Measurements from ENCODE around the gene KCNF1.
"Not testable (repeated sequence)": the region's sequence is repeated elsewhere in the genome, so short reads cannot be mapped to it uniquely, and the experiment has no call there.

Gene KCNF1

DNA sequence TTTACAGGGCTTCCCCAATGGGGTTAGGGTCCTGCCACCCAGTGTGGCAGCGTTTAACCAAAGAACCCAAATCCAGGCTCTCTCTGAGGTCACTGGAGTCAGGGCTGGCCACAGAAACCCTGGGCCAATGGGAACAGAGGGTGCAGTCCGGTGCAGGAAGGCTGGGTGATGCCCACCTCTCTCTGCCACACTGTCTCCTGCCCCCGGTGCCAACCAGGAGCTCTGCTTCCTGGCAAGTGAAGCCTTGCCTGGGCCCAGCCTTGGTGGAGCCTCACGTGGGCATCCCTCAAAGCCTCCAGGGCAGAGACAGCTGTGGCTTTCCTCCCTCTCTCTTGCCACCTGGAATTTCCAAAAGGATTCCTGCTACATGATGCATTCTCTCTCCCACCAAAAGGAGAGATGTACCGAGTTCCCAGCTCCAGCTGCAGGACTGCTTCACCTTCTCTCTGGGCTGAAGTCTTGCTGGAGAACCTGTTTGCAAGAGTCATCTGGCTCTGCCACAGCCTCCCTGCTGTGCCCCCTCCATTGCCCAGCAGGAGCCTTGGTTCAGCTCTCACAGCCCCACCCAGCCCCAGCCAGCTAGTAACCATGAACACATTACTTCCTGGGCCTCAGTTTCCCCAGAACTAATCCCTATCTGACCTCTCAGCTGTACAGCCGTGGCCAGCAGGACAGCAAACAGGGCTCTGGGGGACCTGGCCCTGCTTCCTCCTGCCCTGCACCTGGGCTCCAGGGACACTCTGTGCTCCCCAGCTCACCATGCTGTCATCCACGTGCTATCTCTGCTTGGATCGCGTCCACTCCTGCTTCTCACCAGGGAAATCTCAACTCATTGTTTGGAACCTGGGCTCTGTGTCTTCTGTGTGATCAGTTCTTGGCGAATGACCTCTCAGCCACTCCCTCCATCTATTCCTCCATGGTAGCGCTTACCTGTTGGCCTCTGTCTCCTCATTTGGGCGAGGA, 43.4 kb downstream of the KCNF1 start:
- no peaks in the 10 kb centered on the region for H3K79me2 ChIP-seq (ENCODE audit: insufficient read depth, low read length)
- no peak overlapping the region for H3K9ac ChIP-seq (ENCODE audit: low read depth, low read length)
- no peaks in the 10 kb centered on the region for H3K36me3 ChIP-seq (ENCODE audit: insufficient read depth, low read length)
- no peaks in the 10 kb centered on the region for H3K4me1 ChIP-seq (ENCODE audit: insufficient read depth, low read length)
- no peak overlapping the region for H3K27ac ChIP-seq (ENCODE audit: low read length)
- no peaks in the 10 kb centered on the region for H3K27me3 ChIP-seq (ENCODE audit: insufficient read depth, low read length, poor library complexity)
- no peak for DNase-seq
- TF ChIP-seq, protein P1, sequence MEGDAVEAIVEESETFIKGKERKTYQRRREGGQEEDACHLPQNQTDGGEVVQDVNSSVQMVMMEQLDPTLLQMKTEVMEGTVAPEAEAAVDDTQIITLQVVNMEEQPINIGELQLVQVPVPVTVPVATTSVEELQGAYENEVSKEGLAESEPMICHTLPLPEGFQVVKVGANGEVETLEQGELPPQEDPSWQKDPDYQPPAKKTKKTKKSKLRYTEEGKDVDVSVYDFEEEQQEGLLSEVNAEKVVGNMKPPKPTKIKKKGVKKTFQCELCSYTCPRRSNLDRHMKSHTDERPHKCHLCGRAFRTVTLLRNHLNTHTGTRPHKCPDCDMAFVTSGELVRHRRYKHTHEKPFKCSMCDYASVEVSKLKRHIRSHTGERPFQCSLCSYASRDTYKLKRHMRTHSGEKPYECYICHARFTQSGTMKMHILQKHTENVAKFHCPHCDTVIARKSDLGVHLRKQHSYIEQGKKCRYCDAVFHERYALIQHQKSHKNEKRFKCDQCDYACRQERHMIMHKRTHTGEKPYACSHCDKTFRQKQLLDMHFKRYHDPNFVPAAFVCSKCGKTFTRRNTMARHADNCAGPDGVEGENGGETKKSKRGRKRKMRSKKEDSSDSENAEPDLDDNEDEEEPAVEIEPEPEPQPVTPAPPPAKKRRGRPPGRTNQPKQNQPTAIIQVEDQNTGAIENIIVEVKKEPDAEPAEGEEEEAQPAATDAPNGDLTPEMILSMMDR (IDR thresholded peaks at IDR 0.05; ENCODE audit: borderline replicate concordance, extremely low read depth, low read length, poor library complexity, severe bottlenecking) = no peak
- TF ChIP-seq EZH2 (IDR thresholded peaks at IDR 0.05; ENCODE audit: borderline replicate concordance, low read depth, low read length, severe bottlenecking) = no peak
- H4K20me1 ChIP-seq (ENCODE audit: insufficient read depth, low read length) = no peaks in the 10 kb centered on the region
- H3K4me3 ChIP-seq (ENCODE audit: low read depth in 1 of 2, low read length in 2 of 2) = no peak overlapping the region
- H3K9me3 ChIP-seq (ENCODE audit: insufficient read depth, low read length, severe bottlenecking) = peaks cover 19% of the 10 kb centered on the region
- no peak overlapping the region for H3K4me2 ChIP-seq (ENCODE audit: insufficient read depth, low read length)
- no peak for ATAC-seq (ENCODE audit: insufficient read depth, low read depth)
- no peak overlapping the region for H2AFZ ChIP-seq (ENCODE audit: low read depth, low read length)

- Histone ChIP-seq H3K4me2 (ENCODE audit: insufficient read depth, low read length) (no peak overlapping the region), H3K9ac (ENCODE audit: low read depth, low read length) (no peak overlapping the region), H3K4me3 (ENCODE audit: low read depth in 1 of 2, low read length in 2 of 2) (no peak overlapping the region), H3K36me3 (ENCODE audit: insufficient read depth, low read length) (no peaks in the 10 kb centered on the region), H4K20me1 (ENCODE audit: insufficient read depth, low read length) (no peaks in the 10 kb centered on the region), H3K4me1 (ENCODE audit: insufficient read depth, low read length) (no peaks in the 10 kb centered on the region), H3K27ac (ENCODE audit: low read length) (no peak overlapping the region), H3K9me3 (ENCODE audit: insufficient read depth, low read length, severe bottlenecking) (peaks cover 19% of the 10 kb centered on the region), H2AFZ (ENCODE audit: low read depth, low read length) (no peak overlapping the region), H3K27me3 (ENCODE audit: insufficient read depth, low read length, poor library complexity) (no peaks in the 10 kb centered on the region), H3K79me2 (ENCODE audit: insufficient read depth, low read length) (no peaks in the 10 kb centered on the region)
- ATAC-seq (ENCODE audit: insufficient read depth, low read depth) (no peak), DNase-seq (no peak)
- TF ChIP-seq, protein P1 (IDR thresholded peaks at IDR 0.05; ENCODE audit: borderline replicate concordance, extremely low read depth, low read length, poor library complexity, severe bottlenecking) = no peak
- no peak for TF ChIP-seq EZH2 (IDR thresholded peaks at IDR 0.05; ENCODE audit: borderline replicate concordance, low read depth, low read length, severe bottlenecking)
Measured at GRCh38 chr2:10956006-10956790, 44.5 kb downstream of the KCNF1 start.

DNA sequence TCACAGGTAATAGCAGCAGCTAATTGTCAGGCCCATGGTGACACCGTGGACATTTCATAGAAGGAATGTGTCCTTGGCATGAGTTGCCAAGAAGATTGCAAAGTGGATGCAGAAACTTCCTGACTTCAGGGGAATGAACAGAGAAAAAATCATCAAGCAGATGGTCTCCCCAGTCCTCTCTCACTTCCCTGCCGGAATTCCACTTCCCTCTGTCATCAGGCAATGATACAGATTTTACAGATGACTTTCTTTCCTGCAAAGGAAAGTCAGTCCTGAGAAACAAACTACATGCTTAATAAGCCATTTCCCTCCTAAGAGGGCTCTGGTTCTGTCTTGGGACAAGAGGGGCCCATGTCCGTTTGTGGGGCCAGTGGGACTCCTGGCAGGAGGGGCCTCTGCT, 45.7 kb downstream of the KCNF1 start:
- Histone ChIP-seq H3K9ac (ENCODE audit: low read depth, low read length) (no peak overlapping the region), H3K79me2 (ENCODE audit: insufficient read depth, low read length) (no peaks in the 10 kb centered on the region), H3K4me3 (ENCODE audit: low read depth in 1 of 2, low read length in 2 of 2) (no peak overlapping the region), H3K27ac (ENCODE audit: low read length) (no peak overlapping the region), H3K36me3 (ENCODE audit: insufficient read depth, low read length) (no peaks in the 10 kb centered on the region), H3K4me1 (ENCODE audit: insufficient read depth, low read length) (no peaks in the 10 kb centered on the region), H3K9me3 (ENCODE audit: insufficient read depth, low read length, severe bottlenecking) (peaks cover 13% of the 10 kb centered on the region), H3K27me3 (ENCODE audit: insufficient read depth, low read length, poor library complexity) (no peaks in the 10 kb centered on the region), H4K20me1 (ENCODE audit: insufficient read depth, low read length) (no peaks in the 10 kb centered on the region), H3K4me2 (ENCODE audit: insufficient read depth, low read length) (no peak overlapping the region), H2AFZ (ENCODE audit: low read depth, low read length) (no peak overlapping the region)
- ATAC-seq (ENCODE audit: insufficient read depth, low read depth) = no peak
- TF ChIP-seq EZH2 (IDR thresholded peaks at IDR 0.05; ENCODE audit: borderline replicate concordance, low read depth, low read length, severe bottlenecking) = no peak
- TF ChIP-seq, protein P1 (IDR thresholded peaks at IDR 0.05; ENCODE audit: borderline replicate concordance, extremely low read depth, low read length, poor library complexity, severe bottlenecking) = no peak
- DNase-seq = no peak

- not testable (repeated sequence) for H3K36me3 ChIP-seq (ENCODE audit: insufficient read depth, low read length); ATAC-seq (ENCODE audit: insufficient read depth, low read depth); H3K9ac ChIP-seq (ENCODE audit: low read depth, low read length); H4K20me1 ChIP-seq (ENCODE audit: insufficient read depth, low read length); H3K4me3 ChIP-seq (ENCODE audit: low read depth in 1 of 2, low read length in 2 of 2); H3K79me2 ChIP-seq (ENCODE audit: insufficient read depth, low read length); H3K4me2 ChIP-seq (ENCODE audit: insufficient read depth, low read length); H3K27me3 ChIP-seq (ENCODE audit: insufficient read depth, low read length, poor library complexity); H2AFZ ChIP-seq (ENCODE audit: low read depth, low read length); DNase-seq; H3K4me1 ChIP-seq (ENCODE audit: insufficient read depth, low read length); H3K9me3 ChIP-seq (ENCODE audit: insufficient read depth, low read length, severe bottlenecking); H3K27ac ChIP-seq (ENCODE audit: low read length)
Measured at GRCh38 chr2:10958452-10958851, 46.7 kb downstream of the KCNF1 start.

Measured in DND-41 (cell line).